22Rv1 (cell line): ENCODE results near the gene OR51B4.

Source experiments
- CTCF ChIP-seq: fragments of 450-650 bp; IDR thresholded peaks from 2 replicates; pipeline ENCODE4 v1.5.1; 2017; ENCODE audit warnings: mild to moderate bottlenecking
- ZFX ChIP-seq: fragments of 450-650 bp; IDR thresholded peaks from 2 replicates; pipeline ENCODE4 v1.6.1; 2017; ENCODE audit warnings: antibody characterized with exemption, borderline replicate concordance

- TF ChIP-seq CTCF (no peak), ZFX (no peak)
These were observed 17.1 kb downstream of the OR51B4 start for GRCh38 chr11:5284637-5285036.
